Esophagus squamous epithelium (tissue), 4 donors: Measurements from ENCODE around the gene C16orf86. TPM values are rescaled to one million over a fixed set of nuclear protein-coding genes. Genes with fewer than 3 reads are reported as not detected.

Experiments
- total RNA-seq, 4 donors: library from RNA; depleted of rRNA; stranded (reverse); fragments of >200 nt; gene quantifications; one replicate each; pipeline ENCODE4 v1.1.0, GENCODE V29; 2016

The C16orf86 gene
- total RNA-seq, 4 donors from 2014 or later = 1.1 to 3.1 (median 2.4) TPM; not detected in 1

Other genes with a start within 250 kb of the C16orf86 start
- gene HSD11B2, start 235.7 kb upstream of the C16orf86 start, total RNA-seq = 10 to 100 TPM in 1 of 4 donors, 1 to 10 TPM in 3; 2.1 to 13.0 (median 6.7) TPM
- 100 to 1,000 TPM in 3 of 4 donors, 10 to 100 TPM in 1; 99.4 to 158 (median 131) TPM for gene ATP6V0D1, start 185.7 kb upstream of the C16orf86 start, total RNA-seq
- gene AGRP, start 183.3 kb upstream of the C16orf86 start, total RNA-seq = not detected
- gene RIPOR1, start 138.0 kb upstream of the C16orf86 start, total RNA-seq = 10 to 100 TPM in 3 of 4 donors, 1 to 10 TPM in 1; 6.6 to 24.0 (median 15.6) TPM
- 10 to 100 TPM; 29.9 to 35.5 (median 33.5) TPM for gene CTCF, start 104.3 kb upstream of the C16orf86 start, total RNA-seq
- gene CARMIL2, start 21.7 kb upstream of the C16orf86 start, total RNA-seq = 1 to 10 TPM in 2 of 4 donors, under 1 TPM in 2; 0.64 to 3.1 (median 1.6) TPM
- gene ACD, start 6.6 kb upstream of the C16orf86 start, total RNA-seq = 10 to 100 TPM in 2 of 4 donors, 1 to 10 TPM in 2; 5.7 to 18.7 (median 8.8) TPM
- 1 to 10 TPM; 1.1 to 2.3 (median 2.1) TPM for gene PARD6A, start 5.9 kb upstream of the C16orf86 start, total RNA-seq
- gene ENKD1, start 64 bp upstream of the C16orf86 start, total RNA-seq = 10 to 100 TPM in 3 of 4 donors, 1 to 10 TPM in 1; 6.1 to 12.9 (median 12.2) TPM
- gene GFOD2, start 52.5 kb downstream of the C16orf86 start, total RNA-seq = 10 to 100 TPM; 26.1 to 63.3 (median 37.3) TPM
- gene RANBP10, start 139.7 kb downstream of the C16orf86 start, total RNA-seq = 10 to 100 TPM in 2 of 4 donors, 1 to 10 TPM in 2; 6.4 to 12.9 (median 10.8) TPM
- under 1 TPM; 0.15 to 0.97 (median 0.72) TPM for gene TSNAXIP1, start 140.1 kb downstream of the C16orf86 start, total RNA-seq
- 10 to 100 TPM; 35.8 to 48.8 (median 42.1) TPM for gene THAP11, start 175.5 kb downstream of the C16orf86 start, total RNA-seq
- 10 to 100 TPM; 41.4 to 85.1 (median 63.7) TPM for gene NUTF2, start 180.1 kb downstream of the C16orf86 start, total RNA-seq
- gene CENPT, start 180.9 kb downstream of the C16orf86 start, total RNA-seq = 10 to 100 TPM; 12.3 to 42.7 (median 19.6) TPM
- gene EDC4, start 206.2 kb downstream of the C16orf86 start, total RNA-seq = 10 to 100 TPM; 26.5 to 46.9 (median 37.0) TPM
- gene NRN1L, start 218.1 kb downstream of the C16orf86 start, total RNA-seq = under 1 TPM in 2 of 4 donors, not detected in 2; 0.57 to 0.99 TPM
- 10 to 100 TPM in 3 of 4 donors, 1 to 10 TPM in 1; 8.5 to 18.3 (median 13.8) TPM for gene PSKH1, start 226.4 kb downstream of the C16orf86 start, total RNA-seq